GM12878 (cell line): Measurements from ENCODE around the gene PPP1R14B. TPM values are rescaled to one million over a fixed set of nuclear protein-coding genes. Genes with fewer than 3 reads are reported as not detected.

ENCODE experiments used
- ATAC-seq: fragments of 200-7000 bp; cut with Tn5 transposase; 3 replicates; pipeline ENCODE4 v1.9.1; 2020; ENCODE audit warnings: mild to moderate bottlenecking, moderate library complexity
- BruUV-seq: library from RNA; stranded (reverse); fragments of 400-500 nt; replicated peaks from 2 replicates; lab custom pipeline; 2021; lab: Mats Ljungman, UMichigan
- CTCF ChIA-PET: fragments of 300-600 bp; sonication (Branson Sonifier 250); formaldehyde crosslinking; extraction: SDS; loops from one replicate; lab custom pipeline; 2021; ENCODE audit warnings: inconsistent platforms; lab: Yijun Ruan, JAX
- POLR2A ChIA-PET: fragments of 350-600 bp; formaldehyde crosslinking; extraction: SDS; loops from one replicate; lab custom pipeline; 2021; ENCODE audit warnings: inconsistent platforms; lab: Charles Lee
- RAD21 ChIA-PET: fragments of 300-600 bp; sonication (Branson Sonifier 250); formaldehyde crosslinking; loops from one replicate; lab custom pipeline; 2023; ENCODE audit warnings: antibody characterized with exemption; ENCODE audit not compliant: unreplicated experiment; lab: Charles Lee
- SMC1A ChIA-PET: fragments of 300-600 bp; sonication (Branson Sonifier 250); formaldehyde crosslinking; loops from one replicate; lab custom pipeline; 2023; ENCODE audit not compliant: unreplicated experiment, uncharacterized antibody; lab: Charles Lee
- DNase-seq: peaks from one replicate; pipeline ENCODE4 v3.0.0-alpha.2; 2011; ENCODE audit warnings: low read depth, low spot score
- FAIRE-seq: peaks from 3 replicates; lab custom pipeline; 2011; peaks lifted over from hg19 to GRCh38; lab: Jason Lieb, UNC
- H2AFZ ChIP-seq: 2 replicates; pipeline ENCODE4 v1.6.0; 2011; ENCODE audit warnings: low read depth, low read length, control low read depth; ENCODE audit not compliant: control insufficient read depth
- H3K27ac ChIP-seq: 2 replicates; pipeline ENCODE4 v1.5.1; 2011; ENCODE audit warnings: control low read depth; ENCODE audit not compliant: control insufficient read depth, insufficient read depth
- H3K27me3 ChIP-seq, 2 experiments: replicated peaks in 1 of 2; 2 replicates each; pipeline versions ENCODE4 v1.6.0 to v1.6.1; 2011; ENCODE audit warnings: low read length in 1 of 2; ENCODE audit not compliant: control insufficient read depth in 2 of 2, insufficient read depth in 2 of 2
- H3K36me3 ChIP-seq, 2 experiments: 2 replicates each; pipeline ENCODE4 v1.5.1; 2011; ENCODE audit warnings: low read length in 1 of 2; ENCODE audit not compliant: control insufficient read depth in 2 of 2, insufficient read depth in 2 of 2
- H3K4me1 ChIP-seq: 2 replicates; pipeline ENCODE4 v1.6.1; 2011; ENCODE audit warnings: mild to moderate bottlenecking, low read length, moderate library complexity, mixed read lengths; ENCODE audit not compliant: control insufficient read depth, insufficient read depth
- H3K4me2 ChIP-seq: 2 replicates; pipeline ENCODE4 v1.6.0; 2011; ENCODE audit warnings: control low read depth; ENCODE audit not compliant: control insufficient read depth, insufficient read depth
- H3K4me3 ChIP-seq: fragments of 200-600 bp; sonication (generic); 2 replicates; pipeline ENCODE4 v1.5.1; 2016
- H3K79me2 ChIP-seq: 2 replicates; pipeline ENCODE4 v1.6.0; 2011; ENCODE audit warnings: low read length; ENCODE audit not compliant: control insufficient read depth, insufficient read depth
- H3K9ac ChIP-seq: 2 replicates; pipeline ENCODE4 v1.8.0; 2011; ENCODE audit warnings: low read length, control low read depth, mixed read lengths; ENCODE audit not compliant: control insufficient read depth, insufficient read depth
- H3K9me3 ChIP-seq: replicated peaks from 3 replicates; pipeline ENCODE4 v1.5.1; 2011; ENCODE audit warnings: mild to moderate bottlenecking, low read length; ENCODE audit not compliant: control insufficient read depth, insufficient read depth
- H4K20me1 ChIP-seq: 2 replicates; pipeline ENCODE4 v1.6.0; 2011; ENCODE audit not compliant: control insufficient read depth, insufficient read depth
- BACH1 ChIP-seq: fragments of 450-650 bp; IDR thresholded peaks from 2 replicates; pipeline ENCODE4 v1.6.1; 2017; ENCODE audit warnings: mild to moderate bottlenecking, borderline replicate concordance
- BHLHE40 ChIP-seq, 2 experiments: fragments of 450-650 bp in 1 of 2; IDR thresholded peaks; 2 replicates each; pipeline ENCODE4 v1.6.1; 2011 to 2017; ENCODE audit warnings: low read depth in 2 of 2, borderline replicate concordance in 1 of 2, improper control_type of control experiment in 1 of 2, low read length in 1 of 2, mild to moderate bottlenecking in 1 of 2
- CREM ChIP-seq: IDR thresholded peaks from 2 replicates; pipeline ENCODE4 v1.6.1; 2014; ENCODE audit warnings: antibody characterized with exemption, low read depth
- FOS ChIP-seq: IDR thresholded peaks from 3 replicates; pipeline ENCODE4 v1.6.1; 2011; ENCODE audit warnings: borderline replicate concordance; ENCODE audit not compliant: insufficient read length; ENCODE audit errors: extremely low read depth
- GABPA ChIP-seq: IDR thresholded peaks from 2 replicates; pipeline ENCODE4 v1.6.1; 2014; ENCODE audit warnings: antibody characterized with exemption, low read depth, mild to moderate bottlenecking, inconsistent platforms
- GATAD2B ChIP-seq: fragments of 450-650 bp; conservative IDR thresholded peaks from 2 replicates; pipeline ENCODE4 v1.6.1; 2017; ENCODE audit warnings: low read depth, mild to moderate bottlenecking, moderate library complexity
- MEF2A ChIP-seq: IDR thresholded peaks from 2 replicates; pipeline ENCODE4 v1.6.1; 2011; ENCODE audit warnings: low read depth, mild to moderate bottlenecking, low read length, moderate library complexity; ENCODE audit not compliant: insufficient read depth
- NBN ChIP-seq: fragments of 450-650 bp; IDR thresholded peaks from 2 replicates; pipeline ENCODE4 v1.6.1; 2016
- NFYB ChIP-seq: IDR thresholded peaks from 2 replicates; pipeline ENCODE4 v1.6.1; 2011; ENCODE audit warnings: low read depth, mild to moderate bottlenecking, low read length, improper control_type of control experiment, moderate library complexity; ENCODE audit not compliant: insufficient read depth
- SP1 ChIP-seq: IDR thresholded peaks from one replicate; pipeline ENCODE4 v1.6.1; 2011; ENCODE audit warnings: low read depth, low read length
- WRNIP1 ChIP-seq: IDR thresholded peaks from 2 replicates; pipeline ENCODE4 v1.6.1; 2011; ENCODE audit warnings: low read depth, low read length, improper control_type of control experiment, borderline replicate concordance
- ZBED1 ChIP-seq: IDR thresholded peaks from 2 replicates; pipeline ENCODE4 v1.6.1; 2016; ENCODE audit warnings: borderline replicate concordance
- ZSCAN29 ChIP-seq: fragments of 450-650 bp; IDR thresholded peaks from 2 replicates; pipeline ENCODE4 v1.6.1; 2017; ENCODE audit warnings: mild to moderate bottlenecking, moderate library complexity
- WGBS: methylation state at CpG from one replicate; pipeline ENCODE4 v1.1.6; 2016; ENCODE audit warnings: low lambda C conversion rate; ENCODE audit not compliant: insufficient replicate concordance, insufficient coverage; ENCODE audit errors: missing lambda C conversion rate; 5-methylcytosine and 5-hydroxymethylcytosine counted together
- in situ Hi-C: fragments of 300-500 bp; cut with MboI; formaldehyde crosslinking; loops from 9 replicates; pipeline ENCODE4 v1.14.3; 2018; ENCODE audit warnings: mixed read lengths
- intact Hi-C: fragments of 100-400 bp; cut with micrococcal nuclease; formaldehyde crosslinking; loops from one replicate; pipeline ENCODE4 v1.14.2; 2022; ENCODE audit not compliant: unreplicated experiment
- polyA plus RNA-seq, 11 experiments: library from polyadenylated mRNA; depleted of rRNA in 4 of 11; unstranded in 6 of 11; stranded (reverse) in 5 of 11; fragments of >200 nt; fragmentation: Nextera tagmentation in 4 of 11; fragmentation: Illumina TruSeq in 1 of 11; extraction: Ambion mirVana in 4 of 11; extraction: Trizol in 1 of 11; gene quantifications; 1 replicate in 1 of 11; 2 replicates in 10 of 11; pipeline versions ENCODE4 v1.2.1 to v1.2.3, GENCODE V29; 2011 to 2016; ENCODE audit warnings: inconsistent platforms in 2 of 11, missing spikeins in 2 of 11, low read depth in 1 of 11
- total RNA-seq, 4 experiments: library from RNA; depleted of rRNA in 3 of 4; stranded (reverse); fragments of >200 nt in 3 of 4; fragmentation: Illumina TruSeq in 1 of 4; extraction: Trizol in 1 of 4; gene quantifications; 2 replicates each; pipeline versions ENCODE4 v1.2.1 to v1.2.3, GENCODE V29; 2013 to 2021
- TF ChIP-seq, protein P1 (sequence below): IDR thresholded peaks from 2 replicates; pipeline ENCODE4 v1.6.1; 2011; ENCODE audit warnings: borderline replicate concordance, low read depth, mild to moderate bottlenecking, moderate library complexity, mixed read lengths, low read length; ENCODE audit not compliant: insufficient read depth; ENCODE audit errors: extremely low read length

The PPP1R14B gene
- total and polyA plus RNA-seq, 10 of the 15 experiments (the other 5 are each of a cell fraction or from before 2014, with no cell fraction given) = 8.4 to 283 (median 124) TPM

DNA sequence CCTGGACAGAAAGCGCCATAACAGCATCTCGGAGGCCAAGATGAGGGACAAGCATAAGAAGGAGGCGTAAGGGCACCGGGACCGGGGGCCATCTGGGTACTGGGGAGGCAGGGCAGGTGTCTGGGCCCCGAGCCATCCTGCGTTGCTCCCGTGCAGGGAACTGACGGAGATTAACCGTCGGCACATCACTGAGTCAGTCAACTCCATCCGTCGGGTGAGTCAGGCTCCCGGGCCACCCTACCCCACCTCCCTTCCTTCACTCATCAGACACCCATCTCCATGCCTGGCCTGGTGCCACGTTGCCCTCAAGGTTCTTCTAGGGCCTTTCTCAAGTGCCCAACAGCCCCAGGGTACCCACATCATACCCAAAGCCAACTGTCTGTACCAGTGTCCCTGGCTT lies 19.6 kb upstream of the PPP1R14B start:
- ChIA-PET CTCF (no interaction called here), POLR2A (interaction anchor here (2.1 kb wide), 1 partner anchor 8 kb away, joined by 7 read pairs; no protein-coding TSS in a partner anchor), RAD21 (no interaction called here), SMC1A (no interaction called here)
- no peaks in the 10 kb centered on the region for H3K9me3 ChIP-seq
- no TSS peak for BruUV-seq
- H3K9ac ChIP-seq = no peak overlapping the region
- FAIRE-seq (no peak), ATAC-seq (no peak), DNase-seq (no peak)
- no peaks in the 10 kb centered on the region for H4K20me1 ChIP-seq
- H3K27me3 ChIP-seq = no peaks in the 10 kb centered on the region
- H2AFZ ChIP-seq = no peak overlapping the region
- H3K4me2 ChIP-seq = no peak overlapping the region
- peaks cover 9% of the 10 kb centered on the region for H3K4me1 ChIP-seq
- H3K4me3 ChIP-seq = no peak overlapping the region
- 95% methylated on average over 15 of the region's 15 CpGs for WGBS
- H3K36me3 ChIP-seq = no peaks in the 10 kb centered on the region; a peak in 2 of 4 replicates
- no peak overlapping the region for H3K27ac ChIP-seq
- intact Hi-C loops (no loop called here), in situ Hi-C loops (no loop called here)
- TF ChIP-seq SP1 = no peak
- H3K79me2 ChIP-seq = peaks cover 9% of the 10 kb centered on the region

DNA sequence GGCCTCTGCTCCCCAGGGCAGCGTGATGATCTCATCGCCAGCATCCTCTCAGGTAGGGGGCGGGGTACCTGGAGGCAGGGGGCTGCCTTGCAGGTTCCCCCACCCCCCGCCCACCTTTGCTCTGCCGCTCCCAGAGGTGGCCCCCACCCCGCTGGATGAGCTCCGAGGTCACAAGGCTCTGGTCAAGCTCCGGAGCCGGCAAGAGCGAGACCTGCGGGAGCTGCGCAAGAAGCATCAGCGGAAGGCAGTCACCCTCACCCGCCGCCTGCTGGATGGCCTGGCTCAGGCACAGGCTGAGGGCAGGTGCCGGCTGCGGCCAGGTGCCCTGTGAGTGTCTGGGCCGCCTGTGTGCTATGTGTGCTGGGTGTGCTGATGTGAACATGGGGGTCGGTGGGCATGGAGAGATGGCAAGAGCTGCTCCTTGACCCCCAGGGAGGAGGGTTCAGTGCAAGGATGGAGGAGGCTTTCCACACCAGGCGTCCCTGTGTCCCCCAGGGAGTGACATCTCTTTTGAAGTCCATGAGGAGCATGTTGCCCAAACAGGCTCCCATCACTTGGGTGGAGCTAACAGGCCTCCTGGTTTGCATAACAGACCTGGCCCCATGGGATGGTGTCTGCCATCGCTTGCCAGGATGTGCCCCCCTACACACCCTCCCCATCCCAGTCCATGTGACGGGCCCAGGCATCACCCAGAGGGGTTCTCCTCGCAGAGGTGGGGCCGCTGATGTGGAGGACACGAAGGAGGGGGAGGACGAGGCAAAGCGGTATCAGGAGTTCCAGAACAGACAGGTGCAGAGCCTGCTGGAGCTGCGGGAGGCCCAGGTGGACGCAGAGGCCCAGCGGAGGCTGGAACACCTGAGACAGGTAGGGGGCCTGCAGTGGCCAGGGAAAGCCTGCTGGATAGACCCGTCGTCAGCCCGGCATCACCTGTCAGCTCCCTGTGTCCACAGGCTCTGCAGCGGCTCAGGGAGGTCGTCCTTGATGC lies 18.7 kb upstream of the PPP1R14B start:
- H3K9ac ChIP-seq = no peak overlapping the region
- H3K4me2 ChIP-seq = no peak overlapping the region
- ChIA-PET CTCF (interaction anchor here (1.5 kb wide), 1 partner anchor 57 kb away, joined by 4 read pairs; no protein-coding TSS in a partner anchor), RAD21 (no interaction called here), SMC1A (no interaction called here), POLR2A (interaction anchor here (1.1 kb wide), 1 partner anchor 21 kb away, joined by 3 read pairs; no protein-coding TSS in a partner anchor)
- H3K4me1 ChIP-seq = peaks cover 9% of the 10 kb centered on the region
- 86% methylated on average over 32 of the region's 35 CpGs for WGBS
- intact Hi-C loops = no loop called here
- ATAC-seq (no peak), DNase-seq (no peak), FAIRE-seq (no peak)
- H2AFZ ChIP-seq = no peak overlapping the region
- TF ChIP-seq SP1 (no peak), ZBED1 (no peak), MEF2A (no peak), BHLHE40 (IDR thresholded peaks at IDR 0.05; ENCODE audit: borderline replicate concordance in 1 of 2, low read depth in 2 of 2, low read length in 1 of 2) (no peak), ZSCAN29 (no peak), BACH1 (no peak), CREM (no peak), WRNIP1 (no peak), NFYB (no peak), GABPA (no peak), GATAD2B (no peak), FOS (no peak), NBN (no peak)
- TF ChIP-seq, protein P1, sequence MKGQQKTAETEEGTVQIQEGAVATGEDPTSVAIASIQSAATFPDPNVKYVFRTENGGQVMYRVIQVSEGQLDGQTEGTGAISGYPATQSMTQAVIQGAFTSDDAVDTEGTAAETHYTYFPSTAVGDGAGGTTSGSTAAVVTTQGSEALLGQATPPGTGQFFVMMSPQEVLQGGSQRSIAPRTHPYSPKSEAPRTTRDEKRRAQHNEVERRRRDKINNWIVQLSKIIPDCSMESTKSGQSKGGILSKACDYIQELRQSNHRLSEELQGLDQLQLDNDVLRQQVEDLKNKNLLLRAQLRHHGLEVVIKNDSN = no peak
- in situ Hi-C loops = no loop called here
- no peaks in the 10 kb centered on the region for H3K27me3 ChIP-seq
- BruUV-seq = no TSS peak
- no peaks in the 10 kb centered on the region for H3K9me3 ChIP-seq
- no peaks in the 10 kb centered on the region for H4K20me1 ChIP-seq
- H3K4me3 ChIP-seq = no peak overlapping the region
- peaks cover 9% of the 10 kb centered on the region for H3K79me2 ChIP-seq
- no peaks in the 10 kb centered on the region; a peak in 2 of 4 replicates for H3K36me3 ChIP-seq
- H3K27ac ChIP-seq = no peak overlapping the region
